Thyroid gland (tissue), 4 donors: ENCODE results near the gene RRBP1.

ENCODE experiments used
- CTCF ChIP-seq, 6 experiments: fragments of 200-600 bp in 3 of 6; fragments of 450-650 bp in 3 of 6; sonication (generic) in 3 of 6; IDR thresholded peaks; one replicate each; pipeline ENCODE4 v1.5.1; 2016 to 2019; ENCODE audit warnings: antibody characterized with exemption in 6 of 6, mild to moderate bottlenecking in 2 of 6, inconsistent platforms in 1 of 6, moderate library complexity in 1 of 6
- POLR2A ChIP-seq, 2 donors: fragments of 450-650 bp; IDR thresholded peaks; one replicate each; pipeline ENCODE4 v1.6.1; 2017; ENCODE audit warnings: antibody characterized with exemption in 2 of 2, mild to moderate bottlenecking in 2 of 2, moderate library complexity in 1 of 2

GRCh38 chr20:17678295-17678694 is 3.7 kb downstream of the RRBP1 start:
- TF ChIP-seq POLR2A (IDR thresholded peaks at IDR 0.05) = no peak
- TF ChIP-seq CTCF (IDR thresholded peaks at IDR 0.05) = no peak
